ENCODE measurements around the gene F11R. TPM values are rescaled to one million over a fixed set of nuclear protein-coding genes. Genes with fewer than 3 reads are reported as not detected.

F11R gene
- total and polyA plus RNA-seq, 4 donors: 25.8 to 80.4 (median 45.6) TPM

GRCh38 chr1:161039154-161039545 is 18.2 kb upstream of the F11R start:
- 9% methylated on average over 3 of the region's 3 CpGs for WGBS
- DNase-seq (ENCODE audit: low spot score): no peak

DNA sequence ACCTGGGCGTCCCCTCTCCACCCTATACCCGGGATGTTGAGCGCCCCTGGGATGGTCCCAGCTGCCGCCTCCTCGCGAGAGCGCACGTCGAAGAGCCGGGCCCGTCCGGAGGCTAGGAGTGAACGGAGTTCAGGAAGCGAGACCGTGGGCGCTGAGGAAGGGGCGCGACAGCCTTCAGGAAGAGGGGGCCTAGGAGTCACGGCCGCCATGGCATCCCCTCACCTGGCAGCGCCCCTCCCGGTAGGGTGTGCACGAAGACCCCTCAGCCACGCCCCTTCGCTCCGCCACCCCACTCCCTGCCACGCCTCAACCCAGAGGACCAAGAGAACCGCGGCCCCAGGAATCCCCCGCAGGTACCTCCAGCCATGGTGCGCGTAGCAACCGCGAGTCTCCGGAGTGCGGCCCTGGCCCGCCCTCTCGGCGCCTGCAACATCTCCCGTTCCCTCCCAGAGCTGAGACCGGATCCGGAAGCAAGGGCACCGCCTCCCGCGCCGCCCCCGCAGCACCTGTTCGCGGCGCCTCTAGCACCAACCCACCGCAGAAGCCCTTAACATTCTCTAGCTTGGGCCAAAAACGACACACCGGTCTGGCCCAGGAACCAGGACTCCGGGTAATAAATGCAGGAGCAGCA is 17.7 kb upstream of the F11R start, which contains the start of gene TSTD1:
TSTD1 (minus strand) TSS at position 442 of the 631 bp plus-strand sequence; CDS start at position 367, 75 bp downstream.
- Histone ChIP-seq H3K27me3 (ENCODE audit: control insufficient read depth in 4 of 4, insufficient read depth in 4 of 4, low read length in 3 of 4) (no peaks in the 10 kb centered on the region), H3K4me3 (ENCODE audit: low read depth in 1 of 3, low read length in 3 of 3) (peak within 1 kb of the TSS; percentile 66 to 80 (median 68)), H3K9ac (ENCODE audit: low read depth in 1 of 2, low read length in 2 of 2) (no peak within 1 kb of the TSS), H3K27ac (ENCODE audit: low read depth in 1 of 2, low read length in 2 of 2) (peak within 1 kb of the TSS; percentile 9 to 78), H3K36me3 (ENCODE audit: control insufficient read depth in 4 of 4, insufficient read depth in 3 of 4, low read depth in 1 of 4, low read length in 3 of 4) (peaks cover 2 to 37% (median 30%) of the 10 kb centered on the region in 4 donors), H3K9me3 (ENCODE audit: control insufficient read depth in 4 of 4, low read length in 3 of 4) (no peaks in the 10 kb centered on the region), H3K4me1 (ENCODE audit: control insufficient read depth in 4 of 4, insufficient read depth in 4 of 4, low read length in 3 of 4) (peaks cover 8 to 26% (median 12%) of the 10 kb centered on the region in 4 donors)
- peak; percentile 60 for DNase-seq (ENCODE audit: low spot score)
- WGBS: 14% methylated on average over 54 of the region's 54 CpGs
- TF ChIP-seq JUND (IDR thresholded peaks at IDR 0.05) (no peak), RXRA (IDR thresholded peaks at IDR 0.05) (peak in 1 of 2 donors; percentile 6), HNF4A (conservative IDR thresholded peaks at IDR 0.05) (no peak), GABPA (IDR thresholded peaks at IDR 0.05 in 1 of 2, conservative IDR thresholded peaks at IDR 0.05 in 1 of 2) (peak; percentile 77 to 94), YY1 (IDR thresholded peaks at IDR 0.05) (peak; percentile 51), HNF4G (IDR thresholded peaks at IDR 0.05) (no peak), FOXA1 (IDR thresholded peaks at IDR 0.05) (no peak), FOXA2 (IDR thresholded peaks at IDR 0.05) (no peak), EGR1 (IDR thresholded peaks at IDR 0.05; ENCODE audit: low read depth in 2 of 2) (peak; percentile 99 to 100), NR2F2 (IDR thresholded peaks at IDR 0.05) (no peak), TAF1 (conservative IDR thresholded peaks at IDR 0.05) (no peak), SP1 (IDR thresholded peaks at IDR 0.05) (no peak), RAD21 (IDR thresholded peaks at IDR 0.05) (peak in 1 of 2 donors; percentile 15), MAX (IDR thresholded peaks at IDR 0.05) (peak; percentile 57)
- TF ChIP-seq, protein P1, sequence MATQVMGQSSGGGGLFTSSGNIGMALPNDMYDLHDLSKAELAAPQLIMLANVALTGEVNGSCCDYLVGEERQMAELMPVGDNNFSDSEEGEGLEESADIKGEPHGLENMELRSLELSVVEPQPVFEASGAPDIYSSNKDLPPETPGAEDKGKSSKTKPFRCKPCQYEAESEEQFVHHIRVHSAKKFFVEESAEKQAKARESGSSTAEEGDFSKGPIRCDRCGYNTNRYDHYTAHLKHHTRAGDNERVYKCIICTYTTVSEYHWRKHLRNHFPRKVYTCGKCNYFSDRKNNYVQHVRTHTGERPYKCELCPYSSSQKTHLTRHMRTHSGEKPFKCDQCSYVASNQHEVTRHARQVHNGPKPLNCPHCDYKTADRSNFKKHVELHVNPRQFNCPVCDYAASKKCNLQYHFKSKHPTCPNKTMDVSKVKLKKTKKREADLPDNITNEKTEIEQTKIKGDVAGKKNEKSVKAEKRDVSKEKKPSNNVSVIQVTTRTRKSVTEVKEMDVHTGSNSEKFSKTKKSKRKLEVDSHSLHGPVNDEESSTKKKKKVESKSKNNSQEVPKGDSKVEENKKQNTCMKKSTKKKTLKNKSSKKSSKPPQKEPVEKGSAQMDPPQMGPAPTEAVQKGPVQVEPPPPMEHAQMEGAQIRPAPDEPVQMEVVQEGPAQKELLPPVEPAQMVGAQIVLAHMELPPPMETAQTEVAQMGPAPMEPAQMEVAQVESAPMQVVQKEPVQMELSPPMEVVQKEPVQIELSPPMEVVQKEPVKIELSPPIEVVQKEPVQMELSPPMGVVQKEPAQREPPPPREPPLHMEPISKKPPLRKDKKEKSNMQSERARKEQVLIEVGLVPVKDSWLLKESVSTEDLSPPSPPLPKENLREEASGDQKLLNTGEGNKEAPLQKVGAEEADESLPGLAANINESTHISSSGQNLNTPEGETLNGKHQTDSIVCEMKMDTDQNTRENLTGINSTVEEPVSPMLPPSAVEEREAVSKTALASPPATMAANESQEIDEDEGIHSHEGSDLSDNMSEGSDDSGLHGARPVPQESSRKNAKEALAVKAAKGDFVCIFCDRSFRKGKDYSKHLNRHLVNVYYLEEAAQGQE (IDR thresholded peaks at IDR 0.05): peak; percentile 18
- TF ChIP-seq, protein P2, sequence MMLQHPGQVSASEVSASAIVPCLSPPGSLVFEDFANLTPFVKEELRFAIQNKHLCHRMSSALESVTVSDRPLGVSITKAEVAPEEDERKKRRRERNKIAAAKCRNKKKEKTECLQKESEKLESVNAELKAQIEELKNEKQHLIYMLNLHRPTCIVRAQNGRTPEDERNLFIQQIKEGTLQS (IDR thresholded peaks at IDR 0.05): no peak
- TF ChIP-seq, protein P3, sequence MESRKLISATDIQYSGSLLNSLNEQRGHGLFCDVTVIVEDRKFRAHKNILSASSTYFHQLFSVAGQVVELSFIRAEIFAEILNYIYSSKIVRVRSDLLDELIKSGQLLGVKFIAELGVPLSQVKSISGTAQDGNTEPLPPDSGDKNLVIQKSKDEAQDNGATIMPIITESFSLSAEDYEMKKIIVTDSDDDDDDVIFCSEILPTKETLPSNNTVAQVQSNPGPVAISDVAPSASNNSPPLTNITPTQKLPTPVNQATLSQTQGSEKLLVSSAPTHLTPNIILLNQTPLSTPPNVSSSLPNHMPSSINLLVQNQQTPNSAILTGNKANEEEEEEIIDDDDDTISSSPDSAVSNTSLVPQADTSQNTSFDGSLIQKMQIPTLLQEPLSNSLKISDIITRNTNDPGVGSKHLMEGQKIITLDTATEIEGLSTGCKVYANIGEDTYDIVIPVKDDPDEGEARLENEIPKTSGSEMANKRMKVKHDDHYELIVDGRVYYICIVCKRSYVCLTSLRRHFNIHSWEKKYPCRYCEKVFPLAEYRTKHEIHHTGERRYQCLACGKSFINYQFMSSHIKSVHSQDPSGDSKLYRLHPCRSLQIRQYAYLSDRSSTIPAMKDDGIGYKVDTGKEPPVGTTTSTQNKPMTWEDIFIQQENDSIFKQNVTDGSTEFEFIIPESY (IDR thresholded peaks at IDR 0.05): no peak
- TF ChIP-seq, protein P4, sequence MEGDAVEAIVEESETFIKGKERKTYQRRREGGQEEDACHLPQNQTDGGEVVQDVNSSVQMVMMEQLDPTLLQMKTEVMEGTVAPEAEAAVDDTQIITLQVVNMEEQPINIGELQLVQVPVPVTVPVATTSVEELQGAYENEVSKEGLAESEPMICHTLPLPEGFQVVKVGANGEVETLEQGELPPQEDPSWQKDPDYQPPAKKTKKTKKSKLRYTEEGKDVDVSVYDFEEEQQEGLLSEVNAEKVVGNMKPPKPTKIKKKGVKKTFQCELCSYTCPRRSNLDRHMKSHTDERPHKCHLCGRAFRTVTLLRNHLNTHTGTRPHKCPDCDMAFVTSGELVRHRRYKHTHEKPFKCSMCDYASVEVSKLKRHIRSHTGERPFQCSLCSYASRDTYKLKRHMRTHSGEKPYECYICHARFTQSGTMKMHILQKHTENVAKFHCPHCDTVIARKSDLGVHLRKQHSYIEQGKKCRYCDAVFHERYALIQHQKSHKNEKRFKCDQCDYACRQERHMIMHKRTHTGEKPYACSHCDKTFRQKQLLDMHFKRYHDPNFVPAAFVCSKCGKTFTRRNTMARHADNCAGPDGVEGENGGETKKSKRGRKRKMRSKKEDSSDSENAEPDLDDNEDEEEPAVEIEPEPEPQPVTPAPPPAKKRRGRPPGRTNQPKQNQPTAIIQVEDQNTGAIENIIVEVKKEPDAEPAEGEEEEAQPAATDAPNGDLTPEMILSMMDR (IDR thresholded peaks at IDR 0.05; ENCODE audit: low read depth, low read length, missing input control): no peak

More at GRCh38 chr1:161039154-161039545, 18.2 kb upstream of the F11R start:
- H3K4me1 ChIP-seq (ENCODE audit: control insufficient read depth in 4 of 4, insufficient read depth in 4 of 4, low read length in 3 of 4): peaks cover 8 to 27% (median 14%) of the 10 kb centered on the region in 4 donors
- H3K36me3 ChIP-seq (ENCODE audit: control insufficient read depth in 4 of 4, insufficient read depth in 3 of 4, low read depth in 1 of 4, low read length in 3 of 4): peaks cover 2 to 37% (median 30%) of the 10 kb centered on the region in 4 donors
- H3K4me3 ChIP-seq (ENCODE audit: low read depth in 1 of 3, low read length in 3 of 3): peak overlapping the region; percentile 66 to 80 (median 68)
- no peaks in the 10 kb centered on the region for H3K9me3 ChIP-seq (ENCODE audit: control insufficient read depth in 4 of 4, low read length in 3 of 4)
- no peaks in the 10 kb centered on the region for H3K27me3 ChIP-seq (ENCODE audit: control insufficient read depth in 4 of 4, insufficient read depth in 4 of 4, low read length in 3 of 4)
- H3K9ac ChIP-seq (ENCODE audit: low read depth in 1 of 2, low read length in 2 of 2): no peak overlapping the region
- no peak for TF ChIP-seq HNF4A (conservative IDR thresholded peaks at IDR 0.05)
- TF ChIP-seq, protein P2 (IDR thresholded peaks at IDR 0.05): no peak
- no peak for TF ChIP-seq EGR1 (IDR thresholded peaks at IDR 0.05; ENCODE audit: low read depth in 2 of 2)
- TF ChIP-seq NR2F2 (IDR thresholded peaks at IDR 0.05): no peak
- no peak for TF ChIP-seq RXRA (IDR thresholded peaks at IDR 0.05)
- no peak for TF ChIP-seq FOXA1 (IDR thresholded peaks at IDR 0.05)
- peak overlapping the region; percentile 9 to 78 for H3K27ac ChIP-seq (ENCODE audit: low read depth in 1 of 2, low read length in 2 of 2)

Measured in liver (tissue), 9 donors.